K562 (cell line): Measurements from ENCODE around the gene HVCN1. TPM values are rescaled to one million over a fixed set of nuclear protein-coding genes. Genes with fewer than 3 reads are reported as not detected.

Experiments used
- ATAC-seq: fragments of 200-7000 bp; cut with Tn5 transposase; 3 replicates; pipeline ENCODE4 v1.9.1; 2020; ENCODE audit warnings: moderate library complexity
- BruUV-seq: library from RNA; stranded (reverse); fragments of 400-500 nt; replicated peaks from 2 replicates; lab custom pipeline; 2021; lab: Mats Ljungman, UMichigan
- CTCF ChIA-PET: fragments of 300-600 bp; formaldehyde crosslinking; extraction: SDS; loops from one replicate; lab custom pipeline; 2021; ENCODE audit warnings: low intra/inter-chr PET ratio; lab: Yijun Ruan, JAX
- POLR2A ChIA-PET: fragments of 300-600, 350-650 bp; sonication (Branson Sonifier 250); formaldehyde crosslinking; extraction: SDS; loops from one replicate; lab custom pipeline; 2021; ENCODE audit warnings: antibody characterized with exemption, inconsistent platforms; lab: Yijun Ruan, JAX
- DNase-seq, 4 experiments: peaks; one replicate each; pipeline versions ENCODE4 v3.0.0 to v3.0.0-alpha.2; 2011 to 2018; ENCODE audit warnings: low spot score in 3 of 4, mixed read lengths in 3 of 4; ENCODE audit errors: extremely low read depth in 1 of 4
- FAIRE-seq: peaks from 2 replicates; lab custom pipeline; 2011; peaks lifted over from hg19 to GRCh38; lab: Jason Lieb, UNC
- H2AFZ ChIP-seq: 2 replicates; pipeline ENCODE4 v1.6.0; 2011; ENCODE audit warnings: low read depth, low read length, control low read depth, inconsistent platforms
- H3K27ac ChIP-seq: fragments of 200-600 bp; 3 replicates; pipeline ENCODE4 v1.8.0; 2011; ENCODE audit warnings: low read depth, mild to moderate bottlenecking, control low read depth, inconsistent platforms, low read length, moderate library complexity, mixed read lengths; ENCODE audit errors: extremely low read depth
- H3K27me3 ChIP-seq, 2 experiments: fragments of 300-600 bp in 1 of 2; 2 replicates in 1 of 2; 3 replicates in 1 of 2; pipeline versions ENCODE4 v1.6.0 to v1.8.0; 2011; ENCODE audit warnings: inconsistent platforms in 2 of 2, low read length in 2 of 2, mild to moderate bottlenecking in 1 of 2, mixed read lengths in 1 of 2, moderate library complexity in 1 of 2; ENCODE audit not compliant: control insufficient read depth in 2 of 2, insufficient read depth in 2 of 2
- H3K36me3 ChIP-seq: fragments of 300-600 bp; 3 replicates; pipeline ENCODE4 v1.8.0; 2011; ENCODE audit warnings: mild to moderate bottlenecking, low read length, inconsistent platforms; ENCODE audit not compliant: control insufficient read depth, insufficient read depth
- H3K4me1 ChIP-seq, 2 experiments: fragments of 200-600 bp in 1 of 2; replicated peaks in 1 of 2; 2 replicates in 1 of 2; 3 replicates in 1 of 2; pipeline versions ENCODE4 v1.5.1 to v1.8.0; 2011; ENCODE audit warnings: inconsistent platforms in 2 of 2, low read length in 2 of 2, mild to moderate bottlenecking in 1 of 2, mixed read lengths in 1 of 2, moderate library complexity in 1 of 2; ENCODE audit not compliant: control insufficient read depth in 2 of 2, insufficient read depth in 2 of 2
- H3K4me2 ChIP-seq: 2 replicates; pipeline ENCODE4 v1.6.1; 2011; ENCODE audit warnings: low read length, control low read depth, inconsistent platforms, mixed read lengths; ENCODE audit not compliant: insufficient read depth
- H3K4me3 ChIP-seq: fragments of 200-600 bp; sonication (generic), shearing (Covaris generic); 2 replicates; pipeline ENCODE4 v1.5.1; 2016; ENCODE audit warnings: control low read depth, inconsistent platforms
- H3K79me2 ChIP-seq: fragments of 200-600 bp; 3 replicates; pipeline ENCODE4 v1.8.0; 2011; ENCODE audit warnings: low read length, inconsistent platforms; ENCODE audit not compliant: control insufficient read depth, insufficient read depth
- H3K9ac ChIP-seq, 2 experiments: 2 replicates each; pipeline versions ENCODE4 v1.6.0 to v1.6.1; 2011; ENCODE audit warnings: low read depth in 2 of 2, low read length in 2 of 2, control low read depth in 1 of 2, inconsistent platforms in 1 of 2, mild to moderate bottlenecking in 1 of 2, mixed read lengths in 1 of 2; ENCODE audit not compliant: insufficient read depth in 1 of 2
- H3K9me1 ChIP-seq: one replicate; pipeline ENCODE4 v1.6.0; 2011; ENCODE audit warnings: inconsistent platforms, mild to moderate bottlenecking, low read length, moderate library complexity; ENCODE audit not compliant: control insufficient read depth, insufficient read depth
- H3K9me3 ChIP-seq: replicated peaks from 2 replicates; pipeline ENCODE4 v1.5.1; 2011; ENCODE audit warnings: low read depth, low read length, inconsistent platforms; ENCODE audit not compliant: control insufficient read depth, insufficient read depth
- H4K20me1 ChIP-seq: replicated peaks from 2 replicates; pipeline ENCODE4 v1.6.1; 2011; ENCODE audit warnings: low read length, inconsistent platforms, mixed read lengths; ENCODE audit not compliant: control insufficient read depth, insufficient read depth
- FOXA3 ChIP-seq, 2 experiments: fragments of 450-650 bp in 1 of 2; sonication (generic) in 1 of 2; formaldehyde crosslinking; IDR thresholded peaks in 1 of 2; conservative IDR thresholded peaks in 1 of 2; 2 replicates each; pipeline versions ENCODE4 v1.4.0 to v1.8.0; 2020 to 2022; ENCODE audit warnings: mild to moderate bottlenecking in 2 of 2, missing genetic modification reagents in 1 of 2
- HNRNPK ChIP-seq: fragments of 200-400 bp; formaldehyde crosslinking; IDR thresholded peaks from one replicate; pipeline ENCODE4 v1.6.1; 2018; ENCODE audit warnings: mild to moderate bottlenecking, low read depth, low read length; ENCODE audit not compliant: poor library complexity, severe bottlenecking
- IFI16 ChIP-seq: fragments of 250-450 bp; sonication (Bioruptor Pico); IDR thresholded peaks from 2 replicates; pipeline ENCODE4 v2.1.2; 2022; ENCODE audit warnings: mild to moderate bottlenecking, inconsistent platforms
- NFXL1 ChIP-seq: fragments of 450-650 bp; formaldehyde crosslinking; IDR thresholded peaks from 2 replicates; pipeline ENCODE4 v1.4.0; 2021; ENCODE audit warnings: mild to moderate bottlenecking
- SAP30 ChIP-seq: fragments of 200-600 bp; sonication (generic); IDR thresholded peaks from 2 replicates; pipeline ENCODE4 v1.6.1; 2012; ENCODE audit warnings: borderline replicate concordance, low read depth, mild to moderate bottlenecking, moderate library complexity, low read length, control low read depth, inconsistent platforms; ENCODE audit not compliant: insufficient read depth, poor library complexity, severe bottlenecking
- UBTF ChIP-seq, 2 experiments: IDR thresholded peaks; 2 replicates each; pipeline ENCODE4 v1.6.1; 2012; ENCODE audit warnings: improper control_type of control experiment in 2 of 2, low read depth in 2 of 2, low read length in 2 of 2, borderline replicate concordance in 1 of 2
- ZC3H8 ChIP-seq: fragments of 450-650 bp; IDR thresholded peaks from 2 replicates; pipeline ENCODE4 v1.6.1; 2017
- ZNF121 ChIP-seq: sonication (generic); formaldehyde crosslinking; conservative IDR thresholded peaks from 2 replicates; pipeline ENCODE4 v1.8.0; 2022; ENCODE audit warnings: missing genetic modification reagents
- ZNF41 ChIP-seq: fragments of 250-450 bp; sonication (Bioruptor Pico); conservative IDR thresholded peaks from 2 replicates; pipeline ENCODE4 v1.4.0; 2020; ENCODE audit warnings: mild to moderate bottlenecking
- WGBS: fragments of 100-300 bp; shearing (Covaris generic); methylation state at CpG from one replicate; pipeline ENCODE4 v1.1.6; 2016; ENCODE audit warnings: low coverage, mixed read lengths; ENCODE audit not compliant: insufficient coverage; ENCODE audit errors: missing lambda C conversion rate; 5-methylcytosine and 5-hydroxymethylcytosine counted together
- in situ Hi-C: fragments of 300-500 bp; cut with MboI; formaldehyde crosslinking; loops from 4 replicates; pipeline ENCODE4 v1.15.0; 2018; ENCODE audit warnings: inconsistent platforms, mixed read lengths
- intact Hi-C: fragments of 100-400 bp; cut with micrococcal nuclease; formaldehyde crosslinking; loops from 2 replicates; pipeline ENCODE4 v1.14.2; 2022
- polyA plus RNA-seq, 8 experiments: library from polyadenylated mRNA; depleted of rRNA in 4 of 8; stranded (reverse) in 5 of 8; unstranded in 3 of 8; fragments of >200 nt; fragmentation: Nextera tagmentation in 2 of 8; fragmentation: Illumina TruSeq in 1 of 8; extraction: Ambion mirVana in 2 of 8; extraction: Trizol in 1 of 8; gene quantifications; 2 replicates each; pipeline versions ENCODE4 v1.2.1 to v1.2.3, GENCODE V29; 2011 to 2014; ENCODE audit warnings: inconsistent platforms in 1 of 8, missing spikeins in 1 of 8
- total RNA-seq, 7 experiments: library from RNA; depleted of rRNA in 6 of 7; stranded (reverse); fragments of >200 nt in 6 of 7; fragmentation: Illumina TruSeq in 2 of 7; extraction: Trizol in 2 of 7; gene quantifications; 2 replicates each; pipeline versions ENCODE4 v1.2.1 to v1.2.3, GENCODE V29; 2011 to 2021; ENCODE audit warnings: low replicate concordance in 1 of 7
- TF ChIP-seq, protein P1 (sequence below): fragments of 250-450 bp; sonication (Bioruptor Pico); IDR thresholded peaks from 2 replicates; pipeline ENCODE4 v1.8.0; 2022; ENCODE audit warnings: inconsistent platforms, mild to moderate bottlenecking, moderate library complexity, borderline replicate concordance

Gene HVCN1
- total and polyA plus RNA-seq, 9 of the 15 experiments (the other 6 are each of a cell fraction or from before 2014, with no cell fraction given): 0.21 to 1.4 (median 0.74) TPM

DNA sequence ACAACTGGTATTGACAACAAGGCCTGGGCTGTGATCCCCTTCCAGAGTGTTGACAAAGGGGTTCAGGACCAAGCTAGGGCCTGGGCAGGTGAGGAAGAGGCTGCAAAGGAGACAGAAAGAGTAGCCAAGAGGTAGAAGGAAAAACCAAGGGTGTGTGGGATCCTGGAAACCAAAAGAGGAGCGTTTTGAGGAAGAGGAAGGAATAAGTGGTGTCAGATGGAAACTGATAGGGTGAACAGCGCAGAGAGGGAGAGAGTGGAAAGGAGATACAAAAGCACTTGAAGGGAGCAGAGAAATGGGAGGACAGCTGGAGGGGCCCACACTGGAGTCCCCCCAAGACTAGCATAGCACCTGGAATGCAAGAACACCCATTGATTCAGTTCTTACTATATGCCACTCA, 8.3 kb upstream of the HVCN1 start:
- WGBS: 39% methylated on average over 2 of the region's 2 CpGs
- TF ChIP-seq UBTF (IDR thresholded peaks at IDR 0.05; ENCODE audit: borderline replicate concordance in 1 of 2, low read depth in 2 of 2, low read length in 2 of 2): no peak
- DNase-seq (no peak), ATAC-seq (no peak), FAIRE-seq (no peak)
- no peak overlapping the region for H3K9ac ChIP-seq
- H3K4me1 ChIP-seq: peaks cover 35 to 42% of the 10 kb centered on the region in 2 experiments
- H3K9me3 ChIP-seq: no peaks in the 10 kb centered on the region
- in situ Hi-C loops (no loop called here), intact Hi-C loops (loop anchor here (5.0 kb wide), 2 partner anchors 80 to 190 kb away; no protein-coding TSS in a partner anchor)
- ChIA-PET POLR2A (interaction anchor here (0.6 to 0.7 kb wide), 2 partner anchors 14 to 670 kb away, joined by 3 to 4 read pairs; no protein-coding TSS in a partner anchor), CTCF (interaction anchor here (0.8 to 1.8 kb wide), 3 partner anchors 145 to 247 kb away, joined by 3 to 4 read pairs (median 3); partner anchors contain the start of gene ARPC3)
- H3K36me3 ChIP-seq: no peaks in the 10 kb centered on the region
- no peaks in the 10 kb centered on the region for H3K27me3 ChIP-seq
- H3K27ac ChIP-seq: no peak overlapping the region
- no peak overlapping the region for H2AFZ ChIP-seq
- H3K4me3 ChIP-seq: no peak overlapping the region
- no peak overlapping the region for H3K4me2 ChIP-seq
- H4K20me1 ChIP-seq: no peaks in the 10 kb centered on the region
- no TSS peak for BruUV-seq
- H3K9me1 ChIP-seq: no peaks in the 10 kb centered on the region
- H3K79me2 ChIP-seq: no peaks in the 10 kb centered on the region

DNA sequence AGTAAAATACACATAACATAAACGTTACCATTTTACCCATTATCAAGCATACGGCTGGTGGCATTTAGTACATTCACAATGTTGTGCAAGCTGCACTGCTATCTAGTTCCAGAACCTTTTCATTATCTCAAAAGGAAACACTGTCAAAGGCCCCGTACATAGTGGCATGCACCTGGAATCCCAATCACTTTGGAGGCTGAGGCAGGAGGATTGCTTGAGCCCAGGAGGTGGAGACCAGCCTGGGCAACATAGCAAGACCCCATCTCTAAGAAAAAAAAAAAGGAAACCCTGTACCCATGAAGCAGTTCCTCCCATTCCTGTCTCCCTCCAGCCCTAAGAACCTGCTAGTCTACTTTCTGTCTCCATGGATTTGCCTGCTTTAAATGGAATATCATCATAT, 7.4 kb upstream of the HVCN1 start:
- Histone ChIP-seq H3K9me1 (no peaks in the 10 kb centered on the region), H3K4me2 (no peak overlapping the region), H2AFZ (no peak overlapping the region), H3K9ac (no peak overlapping the region), H3K27ac (no peak overlapping the region), H3K79me2 (no peaks in the 10 kb centered on the region), H3K4me3 (no peak overlapping the region), H3K36me3 (no peaks in the 10 kb centered on the region), H3K9me3 (no peaks in the 10 kb centered on the region), H3K4me1 (peaks cover 35 to 42% of the 10 kb centered on the region in 2 experiments), H4K20me1 (no peaks in the 10 kb centered on the region), H3K27me3 (no peaks in the 10 kb centered on the region)
- ATAC-seq (no peak), FAIRE-seq (no peak), DNase-seq (no peak)
- in situ Hi-C loops: no loop called here
- POLR2A ChIA-PET: no interaction called here
- BruUV-seq: no TSS peak
- intact Hi-C loops: loop anchor here (5.0 kb wide), 2 partner anchors 79 to 191 kb away; no protein-coding TSS in a partner anchor
- WGBS: 41% methylated on average over 3 of the region's 3 CpGs
- CTCF ChIA-PET: interaction anchor here (0.6 kb wide), 1 partner anchor 181 kb away, joined by 3 read pairs; no protein-coding TSS in a partner anchor
- no peak for TF ChIP-seq HNRNPK
- TF ChIP-seq FOXA3 (CRISPR knock-in tag; conservative IDR thresholded peaks at IDR 0.05 in 1 of 2, IDR thresholded peaks at IDR 0.05 in 1 of 2): no peak
- TF ChIP-seq NFXL1 (CRISPR knock-in tag): no peak
- TF ChIP-seq ZNF41 (CRISPR knock-in tag): no peak
- TF ChIP-seq SAP30: no peak
- TF ChIP-seq ZNF121 (CRISPR knock-in tag): peak; percentile 98
- no peak for TF ChIP-seq IFI16 (CRISPR knock-in tag)
- TF ChIP-seq, protein P1, sequence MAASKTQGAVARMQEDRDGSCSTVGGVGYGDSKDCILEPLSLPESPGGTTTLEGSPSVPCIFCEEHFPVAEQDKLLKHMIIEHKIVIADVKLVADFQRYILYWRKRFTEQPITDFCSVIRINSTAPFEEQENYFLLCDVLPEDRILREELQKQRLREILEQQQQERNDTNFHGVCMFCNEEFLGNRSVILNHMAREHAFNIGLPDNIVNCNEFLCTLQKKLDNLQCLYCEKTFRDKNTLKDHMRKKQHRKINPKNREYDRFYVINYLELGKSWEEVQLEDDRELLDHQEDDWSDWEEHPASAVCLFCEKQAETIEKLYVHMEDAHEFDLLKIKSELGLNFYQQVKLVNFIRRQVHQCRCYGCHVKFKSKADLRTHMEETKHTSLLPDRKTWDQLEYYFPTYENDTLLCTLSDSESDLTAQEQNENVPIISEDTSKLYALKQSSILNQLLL (CRISPR knock-in tag): no peak
- no peak for TF ChIP-seq ZC3H8
